Measurements from ENCODE around the gene COQ7.

The COQ7 gene

DNA sequence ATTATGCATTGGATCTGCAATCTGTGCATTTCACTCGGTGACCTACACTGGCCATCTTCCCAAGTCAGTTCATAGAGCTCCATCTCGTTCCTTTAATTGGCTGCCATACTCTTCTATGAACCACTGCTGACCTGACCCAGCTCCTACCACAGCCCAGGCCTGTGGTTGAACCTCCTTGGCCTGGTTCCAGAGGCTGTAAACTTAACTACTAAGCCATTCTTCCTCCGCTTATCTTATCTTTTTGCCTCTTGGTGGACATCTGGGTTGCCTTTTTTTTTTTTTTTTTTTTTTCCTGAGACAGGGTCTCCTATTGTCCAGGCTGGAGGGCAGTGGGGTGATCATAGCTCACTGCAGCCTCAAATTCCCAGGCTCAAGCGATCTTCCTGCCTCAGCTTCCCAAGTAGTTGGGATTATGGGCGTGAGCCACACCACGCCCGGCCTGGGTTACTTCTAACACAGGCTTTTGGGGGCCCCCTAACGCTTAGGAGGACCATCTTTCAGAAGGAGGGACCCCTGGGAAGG is 18.3 kb downstream of the COQ7 start:
- H3K4me3 ChIP-seq (ENCODE audit: low read depth in 1 of 2, low read length in 1 of 2): no peak overlapping the region
- H3K36me3 ChIP-seq: no peaks in the 10 kb centered on the region
- H3K9me3 ChIP-seq: no peaks in the 10 kb centered on the region
- H3K27ac ChIP-seq: no peak overlapping the region
- TF ChIP-seq, protein P1, sequence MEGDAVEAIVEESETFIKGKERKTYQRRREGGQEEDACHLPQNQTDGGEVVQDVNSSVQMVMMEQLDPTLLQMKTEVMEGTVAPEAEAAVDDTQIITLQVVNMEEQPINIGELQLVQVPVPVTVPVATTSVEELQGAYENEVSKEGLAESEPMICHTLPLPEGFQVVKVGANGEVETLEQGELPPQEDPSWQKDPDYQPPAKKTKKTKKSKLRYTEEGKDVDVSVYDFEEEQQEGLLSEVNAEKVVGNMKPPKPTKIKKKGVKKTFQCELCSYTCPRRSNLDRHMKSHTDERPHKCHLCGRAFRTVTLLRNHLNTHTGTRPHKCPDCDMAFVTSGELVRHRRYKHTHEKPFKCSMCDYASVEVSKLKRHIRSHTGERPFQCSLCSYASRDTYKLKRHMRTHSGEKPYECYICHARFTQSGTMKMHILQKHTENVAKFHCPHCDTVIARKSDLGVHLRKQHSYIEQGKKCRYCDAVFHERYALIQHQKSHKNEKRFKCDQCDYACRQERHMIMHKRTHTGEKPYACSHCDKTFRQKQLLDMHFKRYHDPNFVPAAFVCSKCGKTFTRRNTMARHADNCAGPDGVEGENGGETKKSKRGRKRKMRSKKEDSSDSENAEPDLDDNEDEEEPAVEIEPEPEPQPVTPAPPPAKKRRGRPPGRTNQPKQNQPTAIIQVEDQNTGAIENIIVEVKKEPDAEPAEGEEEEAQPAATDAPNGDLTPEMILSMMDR (IDR thresholded peaks at IDR 0.05): no peak
- H3K27me3 ChIP-seq: peaks cover 29% of the 10 kb centered on the region
- H3K4me1 ChIP-seq (ENCODE audit: control insufficient read depth in 1 of 2, insufficient read depth in 1 of 2, low read depth in 1 of 2, low read length in 1 of 2): peaks cover 8 to 13% of the 10 kb centered on the region in 2 experiments

DNA sequence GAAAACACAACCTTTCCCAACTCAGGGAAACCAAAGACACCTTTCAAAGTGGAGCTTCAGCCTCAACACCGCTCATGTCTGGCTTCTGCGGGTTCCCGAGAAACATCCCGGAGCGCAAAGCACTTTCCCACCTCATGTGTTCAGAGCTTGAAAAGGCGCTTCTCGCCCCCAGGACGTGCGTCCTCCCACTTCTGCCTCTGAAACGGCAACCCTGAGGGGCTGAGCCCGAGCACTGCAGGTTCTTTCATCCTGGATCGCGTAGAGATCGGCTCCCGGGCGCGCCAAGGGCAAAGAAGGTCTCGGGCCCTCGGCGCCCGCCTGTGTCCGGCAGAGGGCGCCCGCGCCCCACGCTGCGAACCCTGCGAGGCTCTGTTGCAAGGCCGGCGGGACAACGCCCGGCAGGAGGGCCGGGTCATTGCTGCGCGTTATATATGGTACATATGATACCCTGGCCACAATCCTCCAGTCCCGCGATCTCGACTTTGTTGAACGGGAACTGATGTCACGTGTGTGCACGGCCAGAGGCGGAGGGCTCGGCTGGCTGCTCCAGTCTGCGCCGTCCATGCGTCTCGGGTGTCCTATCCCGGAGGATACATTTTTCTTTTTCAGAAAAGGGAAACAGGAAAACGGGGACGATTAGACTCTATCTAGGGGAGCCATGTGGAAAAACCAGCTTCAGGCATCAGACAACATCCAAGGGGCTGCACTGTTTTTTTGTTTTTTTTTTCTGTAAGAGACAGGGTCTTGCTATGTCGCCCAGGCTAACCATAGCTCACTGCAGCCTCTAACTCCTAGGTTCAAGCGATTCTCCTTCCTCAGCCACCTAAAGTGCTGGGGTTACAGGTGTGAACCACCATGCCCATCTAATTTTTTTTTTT is 19.1 kb downstream of the COQ7 start:
- H3K27ac ChIP-seq: no peak overlapping the region
- no peaks in the 10 kb centered on the region for H3K9me3 ChIP-seq
- H3K4me1 ChIP-seq (ENCODE audit: control insufficient read depth in 1 of 2, insufficient read depth in 1 of 2, low read depth in 1 of 2, low read length in 1 of 2): peaks cover 8 to 13% of the 10 kb centered on the region in 2 experiments
- peak overlapping the region; percentile 40 to 55 for H3K4me3 ChIP-seq (ENCODE audit: low read depth in 1 of 2, low read length in 1 of 2)
- peaks cover 29% of the 10 kb centered on the region for H3K27me3 ChIP-seq
- TF ChIP-seq, protein P1 (IDR thresholded peaks at IDR 0.05): peak; percentile 91
- no peaks in the 10 kb centered on the region for H3K36me3 ChIP-seq

DNA sequence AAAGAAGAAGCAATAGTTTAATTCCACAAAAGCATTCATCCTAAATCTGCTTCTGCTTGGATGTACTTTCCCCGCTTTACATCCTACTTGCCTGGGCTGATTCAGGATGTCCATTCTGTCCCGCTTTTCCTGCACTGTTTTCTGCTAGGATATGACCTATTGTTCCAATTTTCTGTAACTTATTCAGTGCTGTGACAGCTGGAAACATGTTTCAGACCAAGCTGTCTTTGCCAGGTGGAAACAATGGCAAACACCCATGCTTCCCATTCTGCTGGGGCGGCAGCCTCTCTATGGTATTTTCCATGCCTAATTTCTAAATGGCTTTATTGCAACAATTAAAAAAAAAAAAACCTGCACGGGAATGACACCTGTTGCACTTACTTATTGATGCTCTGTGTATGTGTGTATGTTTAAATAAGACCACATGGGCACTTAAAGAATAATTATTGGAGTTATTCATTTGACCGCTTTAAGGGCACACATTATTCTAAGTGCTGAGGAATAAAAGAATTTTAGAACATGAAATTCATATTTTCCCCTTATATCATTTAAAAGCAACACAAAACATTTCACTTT is 21.0 kb downstream of the COQ7 start:
- Histone ChIP-seq H3K36me3 (no peaks in the 10 kb centered on the region), H3K27ac (no peak overlapping the region), H3K9me3 (no peaks in the 10 kb centered on the region), H3K4me3 (ENCODE audit: low read depth in 1 of 2, low read length in 1 of 2) (no peak overlapping the region), H3K27me3 (peaks cover 29% of the 10 kb centered on the region), H3K4me1 (ENCODE audit: control insufficient read depth in 1 of 2, insufficient read depth in 1 of 2, low read depth in 1 of 2, low read length in 1 of 2) (peaks cover 8 to 13% of the 10 kb centered on the region in 2 experiments)
- TF ChIP-seq, protein P1 (IDR thresholded peaks at IDR 0.05): no peak

DNA sequence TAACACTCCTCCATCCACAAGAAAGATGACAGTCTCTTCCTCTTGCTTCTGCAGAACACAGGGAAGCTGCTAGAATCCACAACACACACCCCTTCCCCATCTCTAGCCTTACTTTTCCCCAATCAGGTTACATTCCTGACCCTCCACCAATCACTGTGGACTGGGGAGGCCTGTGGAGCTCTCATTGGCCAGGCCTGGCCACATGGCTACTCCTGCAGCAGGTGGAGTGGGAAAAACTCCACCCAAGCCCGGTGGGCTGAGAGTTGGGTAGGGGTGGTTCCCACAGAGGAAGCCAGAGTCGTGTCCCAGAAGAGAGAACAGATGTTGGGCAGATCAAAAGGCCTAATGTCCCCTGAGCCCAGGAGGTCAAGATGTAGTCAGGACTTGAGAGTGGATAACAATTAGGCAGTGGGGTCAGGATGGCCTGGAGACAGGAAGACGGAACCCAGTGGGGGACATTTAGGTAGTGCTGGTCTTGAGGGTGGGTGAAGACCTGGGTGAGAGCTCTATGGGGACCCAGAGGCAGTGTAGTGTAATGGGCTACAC is 22.1 kb downstream of the COQ7 start:
- peaks cover 8 to 13% of the 10 kb centered on the region in 2 experiments for H3K4me1 ChIP-seq (ENCODE audit: control insufficient read depth in 1 of 2, insufficient read depth in 1 of 2, low read depth in 1 of 2, low read length in 1 of 2)
- no peaks in the 10 kb centered on the region for H3K9me3 ChIP-seq
- no peaks in the 10 kb centered on the region for H3K36me3 ChIP-seq
- TF ChIP-seq, protein P1 (IDR thresholded peaks at IDR 0.05): no peak
- H3K27me3 ChIP-seq: peaks cover 22% of the 10 kb centered on the region
- H3K4me3 ChIP-seq (ENCODE audit: low read depth in 1 of 2, low read length in 1 of 2): no peak overlapping the region
- no peak overlapping the region for H3K27ac ChIP-seq

DNA sequence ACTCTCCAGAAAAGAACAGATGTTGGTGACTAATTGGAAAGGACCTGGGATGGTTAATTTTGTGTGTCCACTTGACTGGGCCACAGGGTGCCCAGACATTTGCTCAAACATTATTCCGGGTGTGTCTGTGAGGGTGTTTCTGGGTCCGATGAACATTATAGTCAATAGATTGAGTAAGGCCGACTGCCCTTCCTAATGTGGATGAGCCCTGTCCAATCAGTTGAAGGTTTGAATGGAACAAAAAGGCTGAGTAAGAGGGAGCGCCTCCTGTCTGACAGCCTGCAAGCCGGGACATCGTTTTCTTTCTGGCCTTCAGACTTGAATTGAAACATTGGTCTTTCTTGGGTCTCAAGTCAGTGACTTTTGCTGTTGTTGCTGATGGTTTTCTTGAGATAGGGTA is 23.5 kb downstream of the COQ7 start:
- no peaks in the 10 kb centered on the region for H3K9me3 ChIP-seq
- no peak overlapping the region for H3K4me3 ChIP-seq (ENCODE audit: low read depth in 1 of 2, low read length in 1 of 2)
- TF ChIP-seq, protein P1 (IDR thresholded peaks at IDR 0.05): no peak
- H3K27me3 ChIP-seq: peaks cover 8% of the 10 kb centered on the region
- H3K36me3 ChIP-seq: no peaks in the 10 kb centered on the region
- H3K27ac ChIP-seq: no peak overlapping the region
- peaks cover 8 to 10% of the 10 kb centered on the region in 2 experiments for H3K4me1 ChIP-seq (ENCODE audit: control insufficient read depth in 1 of 2, insufficient read depth in 1 of 2, low read depth in 1 of 2, low read length in 1 of 2)
